Karpas-422 (cell line): Measurements from ENCODE around the gene ADORA2A. TPM values are rescaled to one million over a fixed set of nuclear protein-coding genes. Genes with fewer than 3 reads are reported as not detected.
A peak's percentile ranks its signal among the peaks of the same experiment; 100 is the strongest.

Experiments used
- DNase-seq: peaks from one replicate; pipeline ENCODE4 v3.0.0-alpha.2; 2015
- H2AFZ ChIP-seq: fragments of 200-600 bp; sonication (generic); 2 replicates; pipeline ENCODE4 v1.6.1; 2014; ENCODE audit warnings: antibody characterized with exemption, low read length, mixed read lengths
- H3K27ac ChIP-seq: fragments of 200-600 bp; sonication (generic); 2 replicates; pipeline ENCODE4 v1.5.1; 2014; ENCODE audit warnings: mild to moderate bottlenecking, low read length, moderate library complexity
- H3K27me3 ChIP-seq: fragments of 200-600 bp; sonication (generic); 2 replicates; pipeline ENCODE4 v1.6.1; 2014; ENCODE audit warnings: low read length, mixed read lengths
- H3K36me3 ChIP-seq: fragments of 200-600 bp; sonication (generic); 2 replicates; pipeline ENCODE4 v1.6.1; 2014; ENCODE audit warnings: low read length, mixed read lengths; ENCODE audit not compliant: insufficient read depth
- H3K4me1 ChIP-seq: fragments of 200-600 bp; sonication (generic); 2 replicates; pipeline ENCODE4 v1.6.1; 2014; ENCODE audit warnings: mild to moderate bottlenecking, low read length, mixed read lengths
- H3K4me2 ChIP-seq: fragments of 200-600 bp; sonication (generic); 2 replicates; pipeline ENCODE4 v1.6.1; 2014; ENCODE audit warnings: low read length, low read depth, mild to moderate bottlenecking; ENCODE audit not compliant: poor library complexity, severe bottlenecking
- H3K4me3 ChIP-seq: fragments of 200-600 bp; sonication (generic); 2 replicates; pipeline ENCODE4 v1.5.1; 2014; ENCODE audit warnings: mild to moderate bottlenecking, antibody characterized with exemption, low read length, mixed read lengths
- H3K79me2 ChIP-seq: fragments of 200-600 bp; sonication (generic); 2 replicates; pipeline ENCODE4 v1.6.1; 2014; ENCODE audit warnings: mild to moderate bottlenecking, low read length, mixed read lengths
- H3K9ac ChIP-seq: fragments of 200-600 bp; sonication (generic); 2 replicates; pipeline ENCODE4 v1.6.0; 2014; ENCODE audit warnings: low read length
- H3K9me2 ChIP-seq: fragments of 200-600 bp; sonication (generic), shearing (Covaris generic); replicated peaks from 2 replicates; pipeline ENCODE4 v1.6.0; 2014; ENCODE audit warnings: mild to moderate bottlenecking, low read length, moderate library complexity; ENCODE audit not compliant: insufficient read depth
- H3K9me3 ChIP-seq: fragments of 300-700, 200-600 bp; sonication (generic); 2 replicates; pipeline ENCODE4 v1.6.1; 2014; ENCODE audit warnings: low read length, mixed read lengths
- H4K20me1 ChIP-seq: fragments of 200-600 bp; sonication (generic); 2 replicates; pipeline ENCODE4 v1.6.1; 2014; ENCODE audit warnings: mild to moderate bottlenecking, antibody characterized with exemption, low read length, low read depth; ENCODE audit not compliant: insufficient read depth
- total RNA-seq: library from RNA; depleted of rRNA; stranded (reverse); fragments of >200 nt; shearing (Covaris generic); gene quantifications from 2 replicates; pipeline ENCODE4 v1.2.3, GENCODE V29; 2014; ENCODE audit warnings: low replicate concordance

ADORA2A gene
- total RNA-seq, 1 experiment from 2014 or later: 65.9 TPM

GRCh38 chr22:24390156-24390555 is 37.2 kb upstream of the ADORA2A start:
- peak overlapping the region; percentile 12; the same call in 1 of the 2 replicates for H3K27ac ChIP-seq
- H3K9me2 ChIP-seq: no peaks in the 10 kb centered on the region
- peaks cover 19% of the 10 kb centered on the region for H3K4me1 ChIP-seq
- H3K9ac ChIP-seq: no peak overlapping the region
- H3K4me2 ChIP-seq: no peak overlapping the region
- no peaks in the 10 kb centered on the region for H3K9me3 ChIP-seq
- no peak overlapping the region for H3K4me3 ChIP-seq
- no peak for DNase-seq
- H3K36me3 ChIP-seq: peaks cover 6% of the 10 kb centered on the region; the same call in 1 of the 2 replicates
- no peaks in the 10 kb centered on the region for H3K27me3 ChIP-seq
- H3K79me2 ChIP-seq: peaks cover 30% of the 10 kb centered on the region
- H4K20me1 ChIP-seq: no peaks in the 10 kb centered on the region
- H2AFZ ChIP-seq: no peak overlapping the region

GRCh38 chr22:24390576-24390975 is 36.8 kb upstream of the ADORA2A start:
- no peak overlapping the region for H3K4me3 ChIP-seq
- H3K9ac ChIP-seq: no peak overlapping the region
- H3K79me2 ChIP-seq: peaks cover 30% of the 10 kb centered on the region
- no peaks in the 10 kb centered on the region for H3K27me3 ChIP-seq
- peak overlapping the region; percentile 12; the same call in 1 of the 2 replicates for H3K27ac ChIP-seq
- H3K4me2 ChIP-seq: no peak overlapping the region
- H2AFZ ChIP-seq: no peak overlapping the region
- no peaks in the 10 kb centered on the region for H3K9me3 ChIP-seq
- H3K9me2 ChIP-seq: no peaks in the 10 kb centered on the region
- H3K36me3 ChIP-seq: peaks cover 1% of the 10 kb centered on the region; the same call in 1 of the 2 replicates
- peaks cover 19% of the 10 kb centered on the region for H3K4me1 ChIP-seq
- DNase-seq: no peak
- H4K20me1 ChIP-seq: no peaks in the 10 kb centered on the region

- H3K4me3 ChIP-seq: no peak overlapping the region
- no peaks in the 10 kb centered on the region for H3K27me3 ChIP-seq
- peak overlapping the region; percentile 41; the same call in 1 of the 2 replicates for H3K27ac ChIP-seq
- no peaks in the 10 kb centered on the region for H4K20me1 ChIP-seq
- no peak for DNase-seq
- H2AFZ ChIP-seq: no peak overlapping the region
- peaks cover 22% of the 10 kb centered on the region for H3K4me1 ChIP-seq
- no peak overlapping the region for H3K4me2 ChIP-seq
- H3K36me3 ChIP-seq: no peaks in the 10 kb centered on the region; the same call in 1 of the 2 replicates
- H3K79me2 ChIP-seq: peaks cover 27% of the 10 kb centered on the region
- no peaks in the 10 kb centered on the region for H3K9me3 ChIP-seq
- H3K9me2 ChIP-seq: no peaks in the 10 kb centered on the region
- H3K9ac ChIP-seq: no peak overlapping the region
Measured at GRCh38 chr22:24391836-24392217, 35.6 kb upstream of the ADORA2A start.

GRCh38 chr22:24392218-24392931 is 35.0 kb upstream of the ADORA2A start:
- no peak overlapping the region for H3K4me3 ChIP-seq
- DNase-seq: no peak
- peak overlapping the region; percentile 41; the same call in 1 of the 2 replicates for H3K27ac ChIP-seq
- H3K27me3 ChIP-seq: no peaks in the 10 kb centered on the region
- peaks cover 24% of the 10 kb centered on the region; the same call in 1 of the 2 replicates for H3K79me2 ChIP-seq
- H3K9me3 ChIP-seq: no peaks in the 10 kb centered on the region
- H2AFZ ChIP-seq: no peak overlapping the region
- H3K9ac ChIP-seq: no peak overlapping the region
- no peaks in the 10 kb centered on the region; the same call in 1 of the 2 replicates for H3K36me3 ChIP-seq
- H3K4me2 ChIP-seq: no peak overlapping the region
- no peaks in the 10 kb centered on the region for H3K9me2 ChIP-seq
- H3K4me1 ChIP-seq: peaks cover 28% of the 10 kb centered on the region
- no peaks in the 10 kb centered on the region for H4K20me1 ChIP-seq

GRCh38 chr22:24393012-24393559 is 34.3 kb upstream of the ADORA2A start:
- Histone ChIP-seq H3K27ac (peak overlapping the region; percentile 41; the same call in 1 of the 2 replicates), H3K79me2 (peaks cover 24% of the 10 kb centered on the region; the same call in 1 of the 2 replicates), H3K36me3 (no peaks in the 10 kb centered on the region; the same call in 1 of the 2 replicates), H3K27me3 (no peaks in the 10 kb centered on the region), H3K4me3 (no peak overlapping the region), H2AFZ (no peak overlapping the region), H3K9me3 (no peaks in the 10 kb centered on the region), H3K9ac (no peak overlapping the region), H3K4me2 (no peak overlapping the region), H3K4me1 (peaks cover 35% of the 10 kb centered on the region), H3K9me2 (no peaks in the 10 kb centered on the region), H4K20me1 (no peaks in the 10 kb centered on the region)
- DNase-seq: no peak

GRCh38 chr22:24393848-24394247 is 33.6 kb upstream of the ADORA2A start:
- no peaks in the 10 kb centered on the region for H3K9me3 ChIP-seq
- H3K4me1 ChIP-seq: peaks cover 41% of the 10 kb centered on the region
- H3K4me3 ChIP-seq: no peak overlapping the region
- no peak overlapping the region for H3K9ac ChIP-seq
- H3K27me3 ChIP-seq: no peaks in the 10 kb centered on the region
- no peaks in the 10 kb centered on the region for H4K20me1 ChIP-seq
- H3K36me3 ChIP-seq: no peaks in the 10 kb centered on the region; the same call in 1 of the 2 replicates
- H2AFZ ChIP-seq: no peak overlapping the region
- peaks cover 21% of the 10 kb centered on the region; the same call in 1 of the 2 replicates for H3K79me2 ChIP-seq
- H3K27ac ChIP-seq: no peak overlapping the region
- no peak for DNase-seq
- H3K4me2 ChIP-seq: no peak overlapping the region
- no peaks in the 10 kb centered on the region for H3K9me2 ChIP-seq

GRCh38 chr22:24394254-24394653 is 33.1 kb upstream of the ADORA2A start:
- H3K27ac ChIP-seq: no peak overlapping the region
- 0 out of 2 replicates have a peak, but pooled peaks cover 20% of the 10 kb centered on the region for H3K79me2 ChIP-seq
- H2AFZ ChIP-seq: no peak overlapping the region
- no peak for DNase-seq
- H3K27me3 ChIP-seq: no peaks in the 10 kb centered on the region
- H3K36me3 ChIP-seq: no peaks in the 10 kb centered on the region; the same call in 1 of the 2 replicates
- no peaks in the 10 kb centered on the region for H3K9me3 ChIP-seq
- peaks cover 41% of the 10 kb centered on the region for H3K4me1 ChIP-seq
- no peak overlapping the region for H3K4me2 ChIP-seq
- H3K9me2 ChIP-seq: no peaks in the 10 kb centered on the region
- H4K20me1 ChIP-seq: no peaks in the 10 kb centered on the region
- no peak overlapping the region for H3K4me3 ChIP-seq
- H3K9ac ChIP-seq: no peak overlapping the region

GRCh38 chr22:24398409-24398808 is 29.0 kb upstream of the ADORA2A start:
- H4K20me1 ChIP-seq: no peaks in the 10 kb centered on the region
- no peak overlapping the region for H3K4me3 ChIP-seq
- no peak overlapping the region for H2AFZ ChIP-seq
- peak overlapping the region; percentile 52 for H3K9ac ChIP-seq
- H3K27me3 ChIP-seq: no peaks in the 10 kb centered on the region
- H3K4me2 ChIP-seq: peak overlapping the region; percentile 80
- no peaks in the 10 kb centered on the region for H3K9me3 ChIP-seq
- H3K79me2 ChIP-seq: peaks cover 15% of the 10 kb centered on the region
- no peaks in the 10 kb centered on the region for H3K9me2 ChIP-seq
- no peaks in the 10 kb centered on the region; the same call in 1 of the 2 replicates for H3K36me3 ChIP-seq
- H3K4me1 ChIP-seq: peaks cover 69% of the 10 kb centered on the region
- DNase-seq: peak; percentile 53
- peak overlapping the region; percentile 93 for H3K27ac ChIP-seq
